Skeletal muscle tissue (tissue), 4 donors: ENCODE results near the gene WDR89. TPM values are rescaled to one million over a fixed set of nuclear protein-coding genes. Genes with fewer than 3 reads are reported as not detected.
"Not testable (repeated sequence)": the region's sequence is repeated elsewhere in the genome, so short reads cannot be mapped to it uniquely, and the experiment has no call there.

Experiments used
- H3K27ac ChIP-seq: one replicate; pipeline ENCODE4 v1.7.0; 2013; ENCODE audit warnings: mild to moderate bottlenecking, low read depth, low read length, inconsistent platforms
- H3K27me3 ChIP-seq, 3 donors: one replicate each; pipeline ENCODE4 v1.7.0; 2013; ENCODE audit warnings: low read length in 3 of 3; ENCODE audit not compliant: control insufficient read depth in 3 of 3, insufficient read depth in 3 of 3
- H3K36me3 ChIP-seq, 3 donors: one replicate each; pipeline ENCODE4 v1.7.0; 2013; ENCODE audit warnings: low read length in 3 of 3; ENCODE audit not compliant: control insufficient read depth in 3 of 3, insufficient read depth in 3 of 3
- H3K4me1 ChIP-seq, 3 donors: one replicate each; pipeline ENCODE4 v1.7.0; 2013; ENCODE audit warnings: low read length in 3 of 3, mild to moderate bottlenecking in 3 of 3; ENCODE audit not compliant: control insufficient read depth in 3 of 3, insufficient read depth in 3 of 3
- H3K4me3 ChIP-seq, 3 donors: one replicate each; pipeline ENCODE4 v1.7.0; 2013; ENCODE audit warnings: low read length in 3 of 3
- H3K9ac ChIP-seq, 3 donors: one replicate each; pipeline ENCODE4 v1.7.0; 2013; ENCODE audit warnings: low read length in 3 of 3, mild to moderate bottlenecking in 3 of 3, moderate library complexity in 2 of 3, low read depth in 1 of 3
- H3K9me3 ChIP-seq, 3 donors: one replicate each; pipeline ENCODE4 v1.7.0; 2013; ENCODE audit warnings: low read length in 3 of 3; ENCODE audit not compliant: control insufficient read depth in 3 of 3
- total RNA-seq: library from RNA; depleted of rRNA; stranded (reverse); fragments of >200 nt; gene quantifications from one replicate; pipeline ENCODE4 v1.2.3, GENCODE V29; 2014
- donor health status: Osteomylitis.

The WDR89 gene
- total RNA-seq, 1 donor from 2014 or later = 15.7 TPM

GRCh38 chr14:63673255-63673654, 31.6 kb upstream of the WDR89 start:
- Histone ChIP-seq H3K27ac (no peak overlapping the region), H3K36me3 (peaks cover 0 to 7% (median 2%) of the 10 kb centered on the region in 3 donors), H3K9ac (no peak overlapping the region), H3K27me3 (no peaks in the 10 kb centered on the region), H3K4me3 (no peak overlapping the region), H3K9me3 (no peaks in the 10 kb centered on the region), H3K4me1 (no peaks in the 10 kb centered on the region)

- no peak overlapping the region for H3K4me3 ChIP-seq
- no peaks in the 10 kb centered on the region for H3K9me3 ChIP-seq
- H3K27ac ChIP-seq = no peak overlapping the region
- H3K36me3 ChIP-seq = peaks cover 0 to 7% (median 2%) of the 10 kb centered on the region in 3 donors
- no peaks in the 10 kb centered on the region for H3K4me1 ChIP-seq
- no peaks in the 10 kb centered on the region for H3K27me3 ChIP-seq
- no peak overlapping the region for H3K9ac ChIP-seq
Measured at GRCh38 chr14:63672417-63673180, 30.9 kb upstream of the WDR89 start.

GRCh38 chr14:63671987-63672386, 30.3 kb upstream of the WDR89 start:
- H3K27me3 ChIP-seq = no peaks in the 10 kb centered on the region
- H3K36me3 ChIP-seq = peaks cover 0 to 4% (median 0%) of the 10 kb centered on the region in 3 donors
- no peaks in the 10 kb centered on the region for H3K4me1 ChIP-seq
- H3K9me3 ChIP-seq = no peaks in the 10 kb centered on the region
- no peak overlapping the region for H3K9ac ChIP-seq
- H3K4me3 ChIP-seq = no peak overlapping the region
- H3K27ac ChIP-seq = no peak overlapping the region

- Histone ChIP-seq H3K4me3 (no peak overlapping the region), H3K4me1 (no peaks in the 10 kb centered on the region), H3K27ac (no peak overlapping the region), H3K36me3 (no peaks in the 10 kb centered on the region), H3K27me3 (no peaks in the 10 kb centered on the region), H3K9ac (no peak overlapping the region), H3K9me3 (no peaks in the 10 kb centered on the region)
Measured at GRCh38 chr14:63670692-63671091, 29.0 kb upstream of the WDR89 start.

GRCh38 chr14:63666335-63666734, 24.7 kb upstream of the WDR89 start:
- no peak overlapping the region for H3K27ac ChIP-seq
- no peaks in the 10 kb centered on the region for H3K27me3 ChIP-seq
- H3K9me3 ChIP-seq = no peaks in the 10 kb centered on the region
- H3K9ac ChIP-seq = no peak overlapping the region
- H3K36me3 ChIP-seq = no peaks in the 10 kb centered on the region
- no peak overlapping the region for H3K4me3 ChIP-seq
- no peaks in the 10 kb centered on the region for H3K4me1 ChIP-seq

GRCh38 chr14:63663428-63664341, 22.0 kb upstream of the WDR89 start:
- H3K36me3 ChIP-seq = no peaks in the 10 kb centered on the region
- H3K27ac ChIP-seq = no peak overlapping the region
- no peaks in the 10 kb centered on the region for H3K27me3 ChIP-seq
- no peak overlapping the region for H3K9ac ChIP-seq
- H3K4me1 ChIP-seq = no peaks in the 10 kb centered on the region
- no peaks in the 10 kb centered on the region for H3K9me3 ChIP-seq
- H3K4me3 ChIP-seq = no peak overlapping the region

GRCh38 chr14:63662776-63663175, 21.1 kb upstream of the WDR89 start:
- H3K4me1 ChIP-seq = no peaks in the 10 kb centered on the region
- no peak overlapping the region for H3K27ac ChIP-seq
- no peak overlapping the region for H3K4me3 ChIP-seq
- H3K9me3 ChIP-seq = no peaks in the 10 kb centered on the region
- no peaks in the 10 kb centered on the region for H3K27me3 ChIP-seq
- H3K36me3 ChIP-seq = no peaks in the 10 kb centered on the region
- H3K9ac ChIP-seq = no peak overlapping the region

- not testable (repeated sequence) for H3K9ac ChIP-seq, H3K9me3 ChIP-seq, H3K4me1 ChIP-seq, H3K36me3 ChIP-seq, H3K4me3 ChIP-seq, H3K27ac ChIP-seq, H3K27me3 ChIP-seq
Measured at GRCh38 chr14:63661881-63662280, 20.2 kb upstream of the WDR89 start.

- Histone ChIP-seq H3K27me3 (no peaks in the 10 kb centered on the region), H3K4me3 (no peak overlapping the region), H3K9me3 (no peaks in the 10 kb centered on the region), H3K9ac (no peak overlapping the region), H3K36me3 (no peaks in the 10 kb centered on the region), H3K4me1 (no peaks in the 10 kb centered on the region), H3K27ac (no peak overlapping the region)
Measured at GRCh38 chr14:63659726-63660125, 18.1 kb upstream of the WDR89 start.

- H3K27ac ChIP-seq = no peak overlapping the region
- H3K9ac ChIP-seq = no peak overlapping the region
Measured at GRCh38 chr14:63656194-63656593, 14.5 kb upstream of the WDR89 start.

More at GRCh38 chr14:63656194-63656593, 14.5 kb upstream of the WDR89 start:
- Histone ChIP-seq H3K9me3 (no peaks in the 10 kb centered on the region), H3K27me3 (no peaks in the 10 kb centered on the region), H3K4me3 (no peak overlapping the region), H3K4me1 (no peaks in the 10 kb centered on the region), H3K36me3 (no peaks in the 10 kb centered on the region)
